Hepatocyte (in vitro differentiated cells): ENCODE measurements around the gene GRAP2. TPM values are rescaled to one million over a fixed set of nuclear protein-coding genes. Genes with fewer than 3 reads are reported as not detected.

ENCODE experiments used
- DNase-seq: peaks from one replicate; pipeline ENCODE4 v3.0.0-alpha.2; 2016; ENCODE audit warnings: low spot score
- H2AFZ ChIP-seq: fragments of 200-600 bp; sonication (generic); 2 replicates; pipeline ENCODE4 v1.6.0; 2016; ENCODE audit warnings: antibody characterized with exemption, mild to moderate bottlenecking
- H3K27ac ChIP-seq: fragments of 200-600 bp; sonication (generic); 2 replicates; pipeline ENCODE4 v1.5.1; 2016; ENCODE audit warnings: mild to moderate bottlenecking
- H3K27me3 ChIP-seq: fragments of 200-600 bp; sonication (generic); 2 replicates; pipeline ENCODE4 v1.6.1; 2016
- H3K36me3 ChIP-seq: fragments of 200-600 bp; sonication (generic); replicated peaks from 2 replicates; pipeline ENCODE4 v1.5.1; 2016; ENCODE audit warnings: low read depth; ENCODE audit not compliant: insufficient read depth
- H3K4me1 ChIP-seq: fragments of 200-600 bp; sonication (generic); 2 replicates; pipeline ENCODE4 v1.5.1; 2016; ENCODE audit warnings: mild to moderate bottlenecking, moderate library complexity; ENCODE audit not compliant: insufficient read depth
- H3K4me2 ChIP-seq: fragments of 200-600 bp; sonication (generic); 2 replicates; pipeline ENCODE4 v1.6.0; 2016
- H3K4me3 ChIP-seq: fragments of 200-600 bp; sonication (generic); 2 replicates; pipeline ENCODE4 v1.5.1; 2016; ENCODE audit warnings: mild to moderate bottlenecking
- H3K79me2 ChIP-seq: fragments of 200-600 bp; sonication (generic); 2 replicates; pipeline ENCODE4 v1.6.0; 2017; ENCODE audit warnings: mild to moderate bottlenecking
- H3K9me2 ChIP-seq: fragments of 200-600 bp; sonication (generic); replicated peaks from 2 replicates; pipeline ENCODE4 v1.6.0; 2017; ENCODE audit warnings: mild to moderate bottlenecking; ENCODE audit not compliant: insufficient read depth
- H3K9me3 ChIP-seq: fragments of 200-600 bp; sonication (generic); 2 replicates; pipeline ENCODE4 v1.5.1; 2016; ENCODE audit warnings: low read depth, mild to moderate bottlenecking
- H4K20me1 ChIP-seq: fragments of 200-600 bp; sonication (generic); 2 replicates; pipeline ENCODE4 v1.6.0; 2016; ENCODE audit warnings: mild to moderate bottlenecking; ENCODE audit not compliant: insufficient read depth, poor library complexity, severe bottlenecking
- CTCF ChIP-seq: fragments of 200-600 bp; sonication (generic); IDR thresholded peaks from 2 replicates; pipeline ENCODE4 v1.5.1; 2016; ENCODE audit warnings: antibody characterized with exemption, mild to moderate bottlenecking; ENCODE audit not compliant: poor library complexity
- EZH2 ChIP-seq: fragments of 200-600 bp; sonication (generic); IDR thresholded peaks from 2 replicates; pipeline ENCODE4 v1.6.1; 2016; ENCODE audit warnings: antibody characterized with exemption, mild to moderate bottlenecking, borderline replicate concordance
- EZH2phosphoT487 ChIP-seq: fragments of 200-600 bp; sonication (generic); IDR thresholded peaks from one replicate; pipeline ENCODE4 v1.6.1; 2018; ENCODE audit warnings: antibody characterized with exemption, mild to moderate bottlenecking, low read depth, moderate library complexity; ENCODE audit not compliant: unreplicated experiment, severe bottlenecking
- WGBS: methylation state at CpG from one replicate; pipeline ENCODE4 v1.1.6; 2016; ENCODE audit warnings: low lambda C conversion rate; ENCODE audit errors: missing lambda C conversion rate; 5-methylcytosine and 5-hydroxymethylcytosine counted together
- polyA plus RNA-seq: library from polyadenylated mRNA; unstranded; fragments of >200 nt; fragmentation: Nextera tagmentation; extraction: Ambion mirVana; gene quantifications from 2 replicates; pipeline ENCODE4 v1.2.1, GENCODE V29; 2016
- total RNA-seq: library from RNA; depleted of rRNA; stranded (reverse); fragments of >200 nt; gene quantifications from 2 replicates; pipeline ENCODE4 v1.2.3, GENCODE V29; 2014

Gene GRAP2
- total and polyA plus RNA-seq, 2 experiments from 2014 or later = 0.51 TPM; not detected in 1

DNA sequence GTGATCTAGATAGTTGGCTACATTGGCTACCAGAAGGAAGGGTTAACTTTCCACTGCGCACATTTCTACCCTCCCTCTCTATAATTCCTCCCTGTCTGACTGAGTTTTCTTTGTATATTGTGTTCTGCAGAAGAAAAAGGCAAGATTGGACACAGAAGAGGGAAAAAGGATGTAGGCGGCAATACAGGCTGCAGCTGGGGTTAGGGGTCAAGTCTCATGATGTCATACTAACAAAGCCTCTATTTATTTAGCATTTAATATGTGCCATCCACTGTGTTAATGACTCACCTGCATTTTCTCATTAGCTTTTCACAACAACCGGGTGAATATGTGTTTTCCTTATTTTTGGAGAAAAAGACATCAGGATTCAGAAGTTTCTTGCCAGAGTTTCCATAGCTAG, 95.8 kb downstream of the GRAP2 start:
- Histone ChIP-seq H3K4me1 (peaks cover 57% of the 10 kb centered on the region), H3K79me2 (peaks cover 29% of the 10 kb centered on the region), H3K36me3 (no peaks in the 10 kb centered on the region), H3K9me2 (no peaks in the 10 kb centered on the region), H4K20me1 (no peaks in the 10 kb centered on the region), H3K27me3 (peaks cover 9% of the 10 kb centered on the region), H3K4me2 (peak overlapping the region; percentile 79), H3K9me3 (no peaks in the 10 kb centered on the region), H2AFZ (no peak overlapping the region), H3K27ac (peak overlapping the region; percentile 84), H3K4me3 (no peak overlapping the region)
- no peak for DNase-seq
- 76% methylated on average over 3 of the region's 3 CpGs for WGBS
- TF ChIP-seq EZH2 (no peak), CTCF (no peak), EZH2phosphoT487 (no peak)

DNA sequence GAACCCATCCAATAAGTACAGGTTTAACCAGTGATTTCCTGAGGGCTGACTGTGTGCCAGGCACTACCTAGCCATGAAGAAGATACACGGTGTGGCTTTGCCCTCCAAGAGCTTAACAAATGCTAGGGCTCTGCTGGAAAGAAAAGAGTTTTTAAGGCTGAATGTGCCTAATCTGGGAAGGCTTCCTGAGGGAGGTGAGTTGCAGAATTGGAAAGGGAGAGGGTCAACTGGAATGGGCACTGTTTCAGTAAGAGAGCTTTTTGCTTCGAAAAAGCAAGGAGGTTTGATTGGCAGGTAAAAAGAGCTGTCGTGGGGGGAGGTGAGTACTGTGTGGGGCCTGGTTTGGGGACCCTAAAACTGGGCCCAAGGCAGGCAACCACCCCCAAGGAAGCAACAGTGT, 96.5 kb downstream of the GRAP2 start:
- no peaks in the 10 kb centered on the region for H4K20me1 ChIP-seq
- no peaks in the 10 kb centered on the region for H3K9me2 ChIP-seq
- H3K27ac ChIP-seq = peak overlapping the region; percentile 79
- no peak overlapping the region for H2AFZ ChIP-seq
- H3K9me3 ChIP-seq = no peaks in the 10 kb centered on the region
- H3K27me3 ChIP-seq = peaks cover 5% of the 10 kb centered on the region
- H3K36me3 ChIP-seq = no peaks in the 10 kb centered on the region
- no peak for DNase-seq
- H3K4me3 ChIP-seq = no peak overlapping the region
- no peak for TF ChIP-seq EZH2phosphoT487
- TF ChIP-seq CTCF = no peak
- TF ChIP-seq EZH2 = no peak
- peaks cover 62% of the 10 kb centered on the region for H3K4me1 ChIP-seq
- peak overlapping the region; percentile 79 for H3K4me2 ChIP-seq
- H3K79me2 ChIP-seq = peaks cover 34% of the 10 kb centered on the region
- WGBS = 82% methylated on average over 3 of the region's 3 CpGs

DNA sequence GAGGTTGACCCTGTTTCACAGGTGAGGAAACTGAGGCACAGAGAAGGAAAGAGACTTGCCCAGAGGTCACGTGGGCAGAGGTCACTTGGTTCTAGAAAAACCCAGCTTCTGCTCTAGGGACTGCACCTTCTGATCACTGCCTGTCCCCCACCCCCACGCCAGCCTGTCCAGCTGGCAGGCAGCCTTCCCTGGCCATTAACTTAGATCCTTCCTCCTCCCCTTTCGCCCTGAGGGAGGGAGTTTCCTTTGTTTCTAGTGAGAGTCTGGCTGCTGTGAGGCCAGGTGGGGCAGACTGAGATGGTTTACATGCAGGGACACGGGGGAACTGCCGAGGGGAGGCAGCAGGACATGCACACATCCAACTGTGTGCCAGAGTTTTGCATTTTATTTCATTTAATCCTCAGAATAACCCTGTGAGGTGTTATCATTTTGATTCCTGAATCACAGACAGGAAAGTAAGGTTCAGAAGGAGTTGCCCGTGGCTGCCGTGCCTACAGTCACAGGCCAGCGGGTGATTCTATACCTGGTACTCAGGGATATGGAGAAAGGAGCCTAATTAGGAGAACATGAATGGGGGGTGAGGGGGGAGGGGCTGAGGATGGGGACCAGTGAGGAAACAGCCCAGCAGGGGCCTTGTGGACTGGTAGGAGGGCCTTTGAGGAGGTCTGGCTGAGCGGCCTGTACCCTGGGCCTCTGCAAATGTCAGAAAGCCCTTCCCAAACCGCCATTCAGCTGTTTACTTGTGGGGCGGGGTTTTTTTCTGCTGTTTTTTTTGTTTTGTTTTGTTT, 97.2 kb downstream of the GRAP2 start:
- Histone ChIP-seq H3K27me3 (peaks cover 2% of the 10 kb centered on the region), H3K4me1 (peaks cover 62% of the 10 kb centered on the region), H3K4me2 (peak overlapping the region; percentile 79), H3K79me2 (peaks cover 41% of the 10 kb centered on the region), H3K27ac (peak overlapping the region; percentile 79), H3K9me3 (no peaks in the 10 kb centered on the region), H3K4me3 (no peak overlapping the region), H4K20me1 (no peaks in the 10 kb centered on the region), H3K36me3 (no peaks in the 10 kb centered on the region), H3K9me2 (no peaks in the 10 kb centered on the region), H2AFZ (no peak overlapping the region)
- WGBS = 47% methylated on average over 11 of the region's 11 CpGs
- no peak for TF ChIP-seq EZH2phosphoT487
- TF ChIP-seq EZH2 = no peak
- no peak for TF ChIP-seq CTCF
- peak; percentile 68 for DNase-seq
